ENCODE measurements around the gene STKLD1. TPM values are rescaled to one million over a fixed set of nuclear protein-coding genes. Genes with fewer than 3 reads are reported as not detected.

Gene STKLD1
- total RNA-seq, 1 experiment from 2014 or later, result 3.4 TPM

- TF ChIP-seq CTCF (IDR thresholded peaks at IDR 0.05; ENCODE audit: insufficient read depth in 1 of 2, low read depth in 1 of 2, low read length in 1 of 2, severe bottlenecking in 1 of 2, unreplicated experiment in 1 of 2), result no peak
- intact Hi-C loops (cut with micrococcal nuclease; ENCODE audit: unreplicated experiment), result no loop called here
- H3K27me3 ChIP-seq (replicated peaks; ENCODE audit: control insufficient read depth, insufficient read depth, low read length), result no peaks in the 10 kb centered on the region
- ChIA-PET POLR2A (interaction anchor here (0.6 kb wide), 1 partner anchor 439 kb away, joined by 3 read pairs; no protein-coding TSS in a partner anchor), CTCF (no interaction called here)
- Mint-ChIP-seq H3K36me3 (ENCODE audit: insufficient read depth, unreplicated experiment) (peaks cover 60% of the 10 kb centered on the region), H3K4me1 (ENCODE audit: low read depth, unreplicated experiment) (peaks cover 13% of the 10 kb centered on the region), H3K4me3 (ENCODE audit: unreplicated experiment) (no peak overlapping the region), H3K27me3 (ENCODE audit: insufficient read depth, unreplicated experiment) (no peaks in the 10 kb centered on the region), H3K9me3 (ENCODE audit: unreplicated experiment) (no peaks in the 10 kb centered on the region), H3K27ac (ENCODE audit: unreplicated experiment) (no peak overlapping the region)
- H3K36me3 ChIP-seq (ENCODE audit: control insufficient read depth, insufficient read depth, low read length), result peaks cover 5% of the 10 kb centered on the region
- BruUV-seq (replicated peaks), result no TSS peak
- DNase-seq, result no peak
- H3K4me1 ChIP-seq, result peaks cover 5% of the 10 kb centered on the region
- H3K4me3 ChIP-seq (ENCODE audit: low read depth, low read length), result no peak overlapping the region
- no peaks in the 10 kb centered on the region for H3K9me3 ChIP-seq
Observed at GRCh38 chr9:133344071-133344470, 32.1 kb upstream of the STKLD1 start.

GRCh38 chr9:133344979-133345378 is 31.2 kb upstream of the STKLD1 start:
- no TSS peak for BruUV-seq (replicated peaks)
- H3K4me1 ChIP-seq, result peaks cover 10% of the 10 kb centered on the region
- no peak for DNase-seq
- H3K27me3 Mint-ChIP-seq (ENCODE audit: insufficient read depth, unreplicated experiment), result no peaks in the 10 kb centered on the region
- H3K4me1 Mint-ChIP-seq (ENCODE audit: low read depth, unreplicated experiment), result peaks cover 13% of the 10 kb centered on the region
- no peak overlapping the region for H3K4me3 Mint-ChIP-seq (ENCODE audit: unreplicated experiment)
- no peaks in the 10 kb centered on the region for H3K9me3 Mint-ChIP-seq (ENCODE audit: unreplicated experiment)
- no peaks in the 10 kb centered on the region for H3K9me3 ChIP-seq
- no peaks in the 10 kb centered on the region for H3K27me3 ChIP-seq (replicated peaks; ENCODE audit: control insufficient read depth, insufficient read depth, low read length)
- POLR2A ChIA-PET, result interaction anchor here (0.6 kb wide), 1 partner anchor 171 kb away, joined by 3 read pairs; no protein-coding TSS in a partner anchor
- intact Hi-C loops (cut with micrococcal nuclease; ENCODE audit: unreplicated experiment), result no loop called here
- H3K27ac Mint-ChIP-seq (ENCODE audit: unreplicated experiment), result no peak overlapping the region
- no peak overlapping the region for H3K4me3 ChIP-seq (ENCODE audit: low read depth, low read length)
- peaks cover 60% of the 10 kb centered on the region for H3K36me3 Mint-ChIP-seq (ENCODE audit: insufficient read depth, unreplicated experiment)
- H3K36me3 ChIP-seq (ENCODE audit: control insufficient read depth, insufficient read depth, low read length), result peaks cover 9% of the 10 kb centered on the region
- CTCF ChIA-PET, result no interaction called here
- TF ChIP-seq CTCF (IDR thresholded peaks at IDR 0.05; ENCODE audit: insufficient read depth in 1 of 2, low read depth in 1 of 2, low read length in 1 of 2, severe bottlenecking in 1 of 2, unreplicated experiment in 1 of 2), result no peak

- BruUV-seq (replicated peaks), result no TSS peak
- H3K4me3 Mint-ChIP-seq (ENCODE audit: unreplicated experiment), result no peak overlapping the region
- intact Hi-C loops (cut with micrococcal nuclease; ENCODE audit: unreplicated experiment), result no loop called here
- Histone ChIP-seq H3K4me3 (ENCODE audit: low read depth, low read length) (no peak overlapping the region), H3K36me3 (ENCODE audit: control insufficient read depth, insufficient read depth, low read length) (peaks cover 13% of the 10 kb centered on the region), H3K4me1 (peaks cover 10% of the 10 kb centered on the region), H3K9me3 (no peaks in the 10 kb centered on the region), H3K27me3 (replicated peaks; ENCODE audit: control insufficient read depth, insufficient read depth, low read length) (no peaks in the 10 kb centered on the region)
- H3K4me1 Mint-ChIP-seq (ENCODE audit: low read depth, unreplicated experiment), result peaks cover 13% of the 10 kb centered on the region
- peaks cover 60% of the 10 kb centered on the region for H3K36me3 Mint-ChIP-seq (ENCODE audit: insufficient read depth, unreplicated experiment)
- DNase-seq, result no peak
- ChIA-PET CTCF (no interaction called here), POLR2A (no interaction called here)
- TF ChIP-seq CTCF (IDR thresholded peaks at IDR 0.05; ENCODE audit: insufficient read depth in 1 of 2, low read depth in 1 of 2, low read length in 1 of 2, severe bottlenecking in 1 of 2, unreplicated experiment in 1 of 2), result no peak
- no peaks in the 10 kb centered on the region for H3K9me3 Mint-ChIP-seq (ENCODE audit: unreplicated experiment)
- no peak overlapping the region for H3K27ac Mint-ChIP-seq (ENCODE audit: unreplicated experiment)
- H3K27me3 Mint-ChIP-seq (ENCODE audit: insufficient read depth, unreplicated experiment), result no peaks in the 10 kb centered on the region
Observed at GRCh38 chr9:133345596-133345995, 30.6 kb upstream of the STKLD1 start.
